BE2C (cell line): ENCODE data around the gene REM2.
"Not testable (repeated sequence)": the region's sequence is repeated elsewhere in the genome, so short reads cannot be mapped to it uniquely, and the experiment has no call there.

Source experiments
- DNase-seq: peaks from one replicate; pipeline ENCODE4 v3.0.0-alpha.2; 2020
- H3K27me3 ChIP-seq: fragments of 250-450 bp; sonication (Bioruptor Pico); 2 replicates; pipeline ENCODE4 v1.5.1; 2020; ENCODE audit warnings: mild to moderate bottlenecking
- H3K36me3 ChIP-seq: fragments of 250-450 bp; sonication (Bioruptor Pico); 2 replicates; pipeline ENCODE4 v1.5.1; 2020; ENCODE audit warnings: mild to moderate bottlenecking
- H3K4me1 ChIP-seq: fragments of 250-450 bp; sonication (Bioruptor Pico); 2 replicates; pipeline ENCODE4 v1.5.1; 2020
- H3K4me3 ChIP-seq: 2 replicates; pipeline ENCODE4 v1.5.1; 2011; ENCODE audit warnings: low read depth, low read length
- H3K9me3 ChIP-seq: fragments of 250-450 bp; sonication (Bioruptor Pico); 2 replicates; pipeline ENCODE4 v1.5.1; 2020
- CTCF ChIP-seq: IDR thresholded peaks from 2 replicates; pipeline ENCODE4 v1.5.1; 2012; ENCODE audit warnings: mild to moderate bottlenecking, low read depth, low read length

REM2 gene

DNA sequence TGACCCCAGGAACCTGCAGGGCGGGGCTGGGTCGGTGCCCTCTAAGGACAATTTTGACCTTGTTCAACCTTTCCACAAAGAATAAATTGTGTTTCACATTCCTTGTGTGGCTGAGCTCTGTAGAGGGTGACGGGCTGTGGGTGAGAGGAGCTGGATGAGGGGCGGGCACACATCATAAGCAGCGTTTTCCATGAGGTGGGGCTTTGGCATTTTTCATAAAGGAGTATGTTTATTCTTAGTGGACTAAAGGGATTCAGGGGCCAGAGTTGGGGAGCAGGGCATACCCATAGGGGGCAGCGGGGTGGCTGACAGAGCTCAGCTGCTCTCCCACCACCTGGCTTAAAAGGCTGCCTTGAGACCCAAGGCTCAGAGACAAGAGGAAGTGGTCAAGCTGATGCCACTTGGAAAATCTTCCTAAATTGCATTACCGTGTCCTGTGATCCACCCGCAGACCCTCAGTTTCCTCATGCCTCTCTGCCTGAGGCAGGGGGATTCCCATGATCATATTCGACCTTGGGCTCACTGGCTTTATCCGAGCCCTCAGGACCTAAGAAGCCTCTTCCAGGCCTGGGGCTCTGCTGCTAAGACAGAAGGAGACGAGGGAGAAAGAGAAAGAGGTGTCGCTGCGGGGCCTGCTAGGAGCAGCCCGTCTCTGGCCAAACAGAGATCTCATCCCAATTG lies 35.2 kb upstream of the REM2 start:
- H3K4me3 ChIP-seq: no peak overlapping the region
- no peak for TF ChIP-seq CTCF
- no peaks in the 10 kb centered on the region for H3K27me3 ChIP-seq
- H3K36me3 ChIP-seq: no peaks in the 10 kb centered on the region
- no peaks in the 10 kb centered on the region for H3K4me1 ChIP-seq
- no peaks in the 10 kb centered on the region for H3K9me3 ChIP-seq
- DNase-seq: no peak

DNA sequence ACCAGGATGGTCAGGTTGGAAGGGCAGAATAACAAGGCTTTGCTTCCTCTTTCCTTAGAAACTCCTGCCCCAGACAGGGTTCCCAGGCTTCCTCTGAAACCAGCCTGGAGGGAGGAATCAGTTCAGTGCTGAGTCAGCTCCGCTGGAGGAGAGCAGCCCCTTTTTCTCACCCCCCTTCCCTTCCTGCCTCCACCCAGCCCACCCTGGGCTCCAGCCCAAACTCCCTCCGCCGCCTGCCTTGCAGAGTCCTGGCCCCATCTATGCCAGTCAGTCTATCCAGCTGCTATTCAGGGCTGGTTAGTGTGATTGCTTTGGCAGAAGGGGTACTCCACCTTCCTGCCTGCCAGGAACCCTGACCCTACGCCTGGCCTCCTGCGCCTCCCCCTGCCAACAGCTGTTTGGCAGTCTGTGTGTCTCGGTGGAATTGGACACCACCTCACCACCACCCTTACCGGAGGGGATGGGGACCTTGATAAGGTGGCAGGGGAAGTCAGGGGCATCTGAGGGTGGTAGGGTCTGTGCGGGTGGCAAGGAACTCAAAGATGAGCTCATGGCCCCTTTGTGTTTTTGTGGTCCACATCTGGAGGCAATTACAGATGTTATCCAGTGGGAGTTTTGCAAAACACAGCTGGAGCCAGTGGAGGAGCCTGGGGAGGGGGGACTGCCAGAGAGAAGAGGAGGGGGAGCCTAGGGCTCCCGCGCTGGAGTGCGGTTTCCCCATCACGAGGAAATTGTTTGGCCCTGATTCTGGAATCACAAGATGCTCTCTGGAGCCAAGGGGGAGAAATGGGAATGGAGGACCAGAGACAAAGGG lies 34.5 kb upstream of the REM2 start:
- H3K4me3 ChIP-seq: no peak overlapping the region
- H3K9me3 ChIP-seq: no peaks in the 10 kb centered on the region
- no peaks in the 10 kb centered on the region for H3K27me3 ChIP-seq
- peak; percentile 33 for DNase-seq
- no peak for TF ChIP-seq CTCF
- H3K36me3 ChIP-seq: no peaks in the 10 kb centered on the region
- no peaks in the 10 kb centered on the region for H3K4me1 ChIP-seq

DNA sequence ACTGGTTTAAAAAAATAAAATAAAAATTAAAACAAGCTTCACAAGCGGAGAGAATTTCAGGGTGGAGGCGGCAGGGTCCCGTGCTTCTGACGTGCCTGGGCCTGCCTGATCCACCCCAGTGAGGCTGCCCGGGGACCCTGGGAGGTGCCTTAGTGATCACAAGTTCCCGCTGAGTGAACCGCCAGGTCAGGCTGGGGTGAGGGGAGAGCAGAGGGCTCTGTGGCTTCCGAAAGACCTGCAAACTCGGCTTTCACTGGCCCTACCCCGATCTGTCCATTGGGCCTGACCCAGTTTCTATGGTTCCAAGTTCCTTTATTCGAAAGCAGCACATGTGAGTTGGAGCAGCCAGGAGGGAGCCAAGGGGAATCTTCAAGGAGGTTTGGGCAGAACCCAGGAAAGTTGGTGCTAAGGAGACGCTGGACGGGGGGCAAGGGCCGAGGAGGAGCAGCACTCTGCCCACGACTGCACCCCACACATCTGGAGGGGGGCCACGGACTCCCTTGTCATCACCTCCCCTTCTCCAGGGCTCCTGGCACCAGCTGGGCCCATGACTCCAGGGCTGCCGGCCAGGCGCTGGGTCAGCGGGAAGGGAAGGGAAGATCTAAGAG lies 33.7 kb upstream of the REM2 start:
- no peak for TF ChIP-seq CTCF
- H3K4me1 ChIP-seq: no peaks in the 10 kb centered on the region
- H3K4me3 ChIP-seq: no peak overlapping the region
- H3K9me3 ChIP-seq: no peaks in the 10 kb centered on the region
- no peaks in the 10 kb centered on the region for H3K27me3 ChIP-seq
- no peaks in the 10 kb centered on the region for H3K36me3 ChIP-seq
- no peak for DNase-seq

- TF ChIP-seq CTCF: no peak
Observed at GRCh38 chr14:22850944-22851764, 31.9 kb upstream of the REM2 start.

GRCh38 chr14:22852178-22852577 lies 30.8 kb upstream of the REM2 start:
- not testable (repeated sequence) for DNase-seq, H3K4me3 ChIP-seq, H3K4me1 ChIP-seq, H3K27me3 ChIP-seq, H3K9me3 ChIP-seq, H3K36me3 ChIP-seq

More at GRCh38 chr14:22850944-22851764, 31.9 kb upstream of the REM2 start:
- H3K4me1 ChIP-seq: no peaks in the 10 kb centered on the region
- H3K9me3 ChIP-seq: no peaks in the 10 kb centered on the region
- no peaks in the 10 kb centered on the region for H3K36me3 ChIP-seq
- H3K27me3 ChIP-seq: no peaks in the 10 kb centered on the region
- H3K4me3 ChIP-seq: no peak overlapping the region
- DNase-seq: no peak

- no peaks in the 10 kb centered on the region for H3K36me3 ChIP-seq
- H3K4me1 ChIP-seq: no peaks in the 10 kb centered on the region
- H3K4me3 ChIP-seq: no peak overlapping the region
- TF ChIP-seq CTCF: no peak
- H3K27me3 ChIP-seq: no peaks in the 10 kb centered on the region
- H3K9me3 ChIP-seq: no peaks in the 10 kb centered on the region
- DNase-seq: no peak
Observed at GRCh38 chr14:22852599-22852939, 30.5 kb upstream of the REM2 start.
